OCI-LY1 (cell line): ENCODE measurements around the gene PDE8A.
"Not testable (repeated sequence)": the region's sequence is repeated elsewhere in the genome, so short reads cannot be mapped to it uniquely, and the experiment has no call there.

Experiments used
- H2AFZ ChIP-seq: fragments of 200-600 bp; sonication (generic), shearing (Covaris generic); 2 replicates; pipeline ENCODE4 v1.6.0; 2014; ENCODE audit warnings: antibody characterized with exemption, mild to moderate bottlenecking, low read length
- H3F3A ChIP-seq: fragments of 200-600 bp; sonication (generic), shearing (Covaris generic); 2 replicates; pipeline ENCODE4 v1.6.0; 2014; ENCODE audit warnings: mild to moderate bottlenecking, antibody characterized with exemption, low read length, moderate library complexity; ENCODE audit not compliant: insufficient read depth
- H3K27ac ChIP-seq: fragments of 200-600 bp; sonication (generic); 2 replicates; pipeline ENCODE4 v1.5.1; 2014; ENCODE audit warnings: low read length, mixed run types, mild to moderate bottlenecking, low read depth; ENCODE audit not compliant: poor library complexity, severe bottlenecking
- H3K27me3 ChIP-seq: fragments of 200-600 bp; sonication (generic); 2 replicates; pipeline ENCODE4 v1.6.0; 2014; ENCODE audit warnings: antibody characterized with exemption, mild to moderate bottlenecking, low read length, moderate library complexity; ENCODE audit not compliant: insufficient read depth
- H3K36me3 ChIP-seq: fragments of 200-600 bp; sonication (generic); 2 replicates; pipeline ENCODE4 v1.6.1; 2014; ENCODE audit warnings: mild to moderate bottlenecking, antibody characterized with exemption, low read length, moderate library complexity, mixed read lengths; ENCODE audit not compliant: insufficient read depth
- H3K4me1 ChIP-seq: fragments of 200-600 bp; sonication (generic); 2 replicates; pipeline ENCODE4 v1.5.1; 2014; ENCODE audit warnings: mild to moderate bottlenecking, low read length, moderate library complexity; ENCODE audit not compliant: insufficient read depth, severe bottlenecking
- H3K4me2 ChIP-seq: fragments of 200-600 bp; sonication (generic), shearing (Covaris generic); 2 replicates; pipeline ENCODE4 v1.6.1; 2014; ENCODE audit warnings: low read length
- H3K4me3 ChIP-seq: fragments of 200-600 bp; sonication (generic); 2 replicates; pipeline ENCODE4 v1.5.1; 2014; ENCODE audit warnings: low read length, low read depth, mild to moderate bottlenecking, mixed read lengths; ENCODE audit not compliant: poor library complexity, severe bottlenecking
- H3K79me2 ChIP-seq: fragments of 200-600 bp; shearing (Covaris generic); 2 replicates; pipeline ENCODE4 v1.6.1; 2016; ENCODE audit warnings: mixed run types, low read length, mixed read lengths; ENCODE audit not compliant: insufficient read depth
- H3K9ac ChIP-seq: fragments of 200-600 bp; sonication (generic), shearing (Covaris generic); 2 replicates; pipeline ENCODE4 v1.6.1; 2014; ENCODE audit warnings: mild to moderate bottlenecking, low read length, mixed read lengths
- H3K9me2 ChIP-seq: fragments of 200-600 bp; sonication (generic), shearing (Covaris generic); 2 replicates; pipeline ENCODE4 v1.6.1; 2014; ENCODE audit warnings: low read depth, mild to moderate bottlenecking, low read length, mixed read lengths
- H3K9me3 ChIP-seq: fragments of 200-600 bp; shearing (Covaris generic); 2 replicates; pipeline ENCODE4 v1.6.1; 2014; ENCODE audit warnings: low read length, mixed read lengths
- H4K20me1 ChIP-seq: fragments of 200-600 bp; sonication (generic), shearing (Covaris generic); 2 replicates; pipeline ENCODE4 v1.6.0; 2016; ENCODE audit warnings: mild to moderate bottlenecking, low read length; ENCODE audit not compliant: insufficient read depth
- EZH2 ChIP-seq: fragments of 200-600 bp; sonication (generic), shearing (Covaris generic); IDR thresholded peaks from 2 replicates; pipeline ENCODE4 v1.8.0; 2017; ENCODE audit warnings: borderline replicate concordance, mixed run types, mild to moderate bottlenecking, antibody characterized with exemption, low read length, moderate library complexity, mixed read lengths
- TF ChIP-seq, protein P1 (sequence below): fragments of 200-600 bp; sonication (generic), shearing (Covaris generic); IDR thresholded peaks from 2 replicates; pipeline ENCODE4 v1.5.1; 2017; ENCODE audit warnings: mild to moderate bottlenecking, antibody characterized with exemption, low read length, moderate library complexity, mixed read lengths

PDE8A gene

DNA sequence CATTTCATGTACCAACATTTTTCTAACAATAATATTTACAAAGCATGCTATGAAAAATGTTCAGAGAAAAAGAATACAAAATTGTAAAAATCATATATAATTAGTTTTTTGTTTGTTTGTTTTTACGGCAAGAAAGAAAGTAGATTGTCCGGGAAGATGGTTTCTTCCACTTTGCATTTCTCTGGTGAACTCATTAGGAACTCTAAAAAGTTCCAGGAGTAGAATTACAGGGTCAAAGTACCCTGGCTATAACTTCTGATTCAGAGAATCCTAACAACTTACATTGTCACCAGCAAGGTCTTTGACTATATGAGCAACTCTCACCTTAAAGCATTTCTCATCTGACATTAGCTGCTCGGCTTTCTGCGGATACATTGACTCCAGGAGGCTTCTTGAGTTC is 196.7 kb downstream of the PDE8A start:
- H3K4me2 ChIP-seq = no peak overlapping the region
- no peak overlapping the region for H3K4me3 ChIP-seq
- H3K9me3 ChIP-seq = no peaks in the 10 kb centered on the region
- no peak for TF ChIP-seq EZH2
- TF ChIP-seq, protein P1, sequence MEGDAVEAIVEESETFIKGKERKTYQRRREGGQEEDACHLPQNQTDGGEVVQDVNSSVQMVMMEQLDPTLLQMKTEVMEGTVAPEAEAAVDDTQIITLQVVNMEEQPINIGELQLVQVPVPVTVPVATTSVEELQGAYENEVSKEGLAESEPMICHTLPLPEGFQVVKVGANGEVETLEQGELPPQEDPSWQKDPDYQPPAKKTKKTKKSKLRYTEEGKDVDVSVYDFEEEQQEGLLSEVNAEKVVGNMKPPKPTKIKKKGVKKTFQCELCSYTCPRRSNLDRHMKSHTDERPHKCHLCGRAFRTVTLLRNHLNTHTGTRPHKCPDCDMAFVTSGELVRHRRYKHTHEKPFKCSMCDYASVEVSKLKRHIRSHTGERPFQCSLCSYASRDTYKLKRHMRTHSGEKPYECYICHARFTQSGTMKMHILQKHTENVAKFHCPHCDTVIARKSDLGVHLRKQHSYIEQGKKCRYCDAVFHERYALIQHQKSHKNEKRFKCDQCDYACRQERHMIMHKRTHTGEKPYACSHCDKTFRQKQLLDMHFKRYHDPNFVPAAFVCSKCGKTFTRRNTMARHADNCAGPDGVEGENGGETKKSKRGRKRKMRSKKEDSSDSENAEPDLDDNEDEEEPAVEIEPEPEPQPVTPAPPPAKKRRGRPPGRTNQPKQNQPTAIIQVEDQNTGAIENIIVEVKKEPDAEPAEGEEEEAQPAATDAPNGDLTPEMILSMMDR = no peak
- no peaks in the 10 kb centered on the region for H4K20me1 ChIP-seq
- H3K27ac ChIP-seq = no peak overlapping the region
- no peak overlapping the region for H2AFZ ChIP-seq
- no peaks in the 10 kb centered on the region for H3K79me2 ChIP-seq
- H3K27me3 ChIP-seq = no peaks in the 10 kb centered on the region; the same call in 1 of the 2 replicates
- no peaks in the 10 kb centered on the region for H3K4me1 ChIP-seq
- H3K36me3 ChIP-seq = no peaks in the 10 kb centered on the region
- H3F3A ChIP-seq = no peaks in the 10 kb centered on the region
- no peaks in the 10 kb centered on the region for H3K9me2 ChIP-seq
- H3K9ac ChIP-seq = no peak overlapping the region

DNA sequence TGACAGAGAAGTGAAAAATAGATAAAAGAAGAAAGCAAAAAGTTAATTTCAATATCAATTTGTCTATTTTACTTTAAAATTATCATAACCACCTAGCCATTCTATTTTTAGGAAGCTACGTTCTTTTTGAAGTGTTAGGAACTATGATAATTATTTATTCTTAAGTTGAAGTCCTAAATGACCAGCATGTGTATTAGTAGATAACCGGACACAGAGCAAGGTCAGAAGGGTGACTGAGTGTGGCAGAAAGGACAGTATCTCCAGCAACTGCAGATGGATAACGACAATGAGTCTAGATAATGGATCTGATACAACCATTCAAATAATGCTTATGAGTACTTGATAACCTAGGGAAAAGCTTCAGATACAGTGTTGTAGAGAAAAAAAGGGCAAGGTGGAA is 198.0 kb downstream of the PDE8A start:
- Histone ChIP-seq H3K36me3 (no peaks in the 10 kb centered on the region), H3K27me3 (no peaks in the 10 kb centered on the region; the same call in 1 of the 2 replicates), H4K20me1 (no peaks in the 10 kb centered on the region), H2AFZ (no peak overlapping the region), H3K4me3 (no peak overlapping the region), H3K9me2 (no peaks in the 10 kb centered on the region), H3K9me3 (no peaks in the 10 kb centered on the region), H3K4me1 (no peaks in the 10 kb centered on the region), H3K4me2 (no peak overlapping the region), H3F3A (no peaks in the 10 kb centered on the region), H3K9ac (no peak overlapping the region), H3K79me2 (no peaks in the 10 kb centered on the region), H3K27ac (no peak overlapping the region)
- TF ChIP-seq, protein P1 = no peak
- no peak for TF ChIP-seq EZH2

DNA sequence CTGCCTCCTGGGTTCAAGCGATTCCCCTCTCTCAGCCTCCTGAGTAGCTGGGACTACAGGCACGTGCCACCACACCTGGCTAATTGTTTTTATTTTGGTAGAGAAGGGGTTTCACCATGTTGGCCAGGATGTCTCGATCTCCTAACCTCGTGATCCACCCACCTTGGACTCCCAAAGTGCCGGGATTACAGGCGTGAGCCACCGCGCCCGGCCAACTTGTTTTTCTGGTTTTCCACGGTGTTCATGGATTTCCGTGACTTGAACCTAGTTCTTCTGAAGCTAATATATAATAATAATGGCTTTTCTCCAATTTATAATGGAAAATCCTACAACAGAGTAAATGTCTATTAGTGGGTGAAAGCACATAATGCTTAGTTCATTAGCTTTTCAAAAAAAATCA is 203.7 kb downstream of the PDE8A start:
- not testable (repeated sequence) for H3K79me2 ChIP-seq, H3K36me3 ChIP-seq, H3K27me3 ChIP-seq, H3F3A ChIP-seq, H3K9me3 ChIP-seq, H3K4me3 ChIP-seq, H3K27ac ChIP-seq, H3K4me1 ChIP-seq, H3K4me2 ChIP-seq, H2AFZ ChIP-seq, H3K9me2 ChIP-seq, H4K20me1 ChIP-seq, H3K9ac ChIP-seq

DNA sequence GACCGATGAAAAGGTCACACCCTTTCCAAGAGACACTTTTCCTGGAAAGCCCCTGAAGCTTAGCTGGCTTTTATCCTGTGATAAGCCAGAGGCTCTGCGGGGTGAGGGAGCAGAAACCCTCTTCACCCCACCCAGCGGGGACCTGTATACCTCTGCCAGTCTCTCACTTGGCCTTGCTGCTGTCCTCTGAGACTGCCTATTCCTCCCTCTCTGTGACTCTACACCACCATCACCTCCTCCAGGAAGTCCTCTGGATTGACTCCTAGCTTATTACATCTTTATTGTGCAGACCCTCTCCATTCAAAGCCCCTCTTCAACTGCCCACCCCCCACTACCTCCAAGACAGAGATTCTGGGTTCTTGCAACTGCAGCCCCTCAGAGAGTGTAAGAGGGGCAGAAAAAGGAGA is 206.5 kb downstream of the PDE8A start:
- H3K79me2 ChIP-seq, H3K4me1 ChIP-seq, H3K9me2 ChIP-seq, H3K4me2 ChIP-seq, H3K27ac ChIP-seq, H3K4me3 ChIP-seq, H2AFZ ChIP-seq, H3K36me3 ChIP-seq, H3K9ac ChIP-seq, H3F3A ChIP-seq, H3K27me3 ChIP-seq, H3K9me3 ChIP-seq, H4K20me1 ChIP-seq: not testable (repeated sequence)
